CD4-positive, CD25-positive, alpha-beta regulatory T cell (primary cell): ENCODE results near the gene AMBP. TPM values are rescaled to one million over a fixed set of nuclear protein-coding genes. Genes with fewer than 3 reads are reported as not detected.

Source experiments
- ATAC-seq, 2 donors: fragments of 150-1000 bp; cut with Tn5 transposase; one replicate each; pipeline ENCODE4 v1.10.0; 2021; ENCODE audit warnings: low read depth in 2 of 2, moderate number of reproducible peaks in 2 of 2, moderate library complexity in 1 of 2
- DNase-seq, 3 donors: peaks; one replicate each; pipeline versions ENCODE4 v3.0.0 to v3.0.0-alpha.2; 2012 to 2022; ENCODE audit warnings: mixed read lengths in 1 of 3
- H3K27ac ChIP-seq: one replicate; pipeline ENCODE4 v1.7.0; 2013; ENCODE audit warnings: mild to moderate bottlenecking, low read length; ENCODE audit not compliant: insufficient read depth, poor library complexity, severe bottlenecking
- H3K27me3 ChIP-seq: one replicate; pipeline ENCODE4 v1.7.0; 2013; ENCODE audit warnings: low read length; ENCODE audit not compliant: control insufficient read depth, insufficient read depth
- H3K36me3 ChIP-seq: one replicate; pipeline ENCODE4 v1.7.0; 2013; ENCODE audit warnings: mild to moderate bottlenecking, low read length, moderate library complexity; ENCODE audit not compliant: control insufficient read depth, insufficient read depth
- H3K4me1 ChIP-seq: 2 replicates; pipeline ENCODE4 v1.7.0; 2013; ENCODE audit warnings: mild to moderate bottlenecking, low read length; ENCODE audit not compliant: insufficient read depth, control insufficient read depth, poor library complexity, severe bottlenecking
- H3K4me3 ChIP-seq: one replicate; pipeline ENCODE4 v1.7.0; 2013; ENCODE audit warnings: low read depth, mild to moderate bottlenecking, low read length, moderate library complexity
- H3K9me3 ChIP-seq, 2 experiments: 1 replicate in 1 of 2; 2 replicates in 1 of 2; pipeline ENCODE4 v1.7.0; 2013; ENCODE audit warnings: low read length in 2 of 2, mild to moderate bottlenecking in 1 of 2, moderate library complexity in 1 of 2; ENCODE audit not compliant: control insufficient read depth in 2 of 2
- H3K27ac Mint-ChIP-seq, 3 donors: one replicate each; pipeline ENCODE4 v1.8.0; 2020 to 2022; ENCODE audit warnings: mild to moderate bottlenecking in 3 of 3, mixed read lengths in 3 of 3, moderate library complexity in 2 of 3
- H3K27me3 Mint-ChIP-seq: one replicate; pipeline ENCODE4 v1.8.0; 2022; ENCODE audit warnings: mild to moderate bottlenecking, mixed read lengths
- H3K36me3 Mint-ChIP-seq: one replicate; pipeline ENCODE4 v1.8.0; 2020; ENCODE audit warnings: mixed read lengths
- H3K4me1 Mint-ChIP-seq, 4 donors: one replicate each; pipeline ENCODE4 v1.8.0; 2020 to 2022; ENCODE audit warnings: mixed read lengths in 4 of 4, mild to moderate bottlenecking in 1 of 4
- H3K4me3 Mint-ChIP-seq, 4 donors: one replicate each; pipeline ENCODE4 v1.8.0; 2020 to 2022; ENCODE audit warnings: mild to moderate bottlenecking in 4 of 4, mixed read lengths in 4 of 4, moderate library complexity in 3 of 4
- H3K9me3 Mint-ChIP-seq, 7 donors: one replicate each; pipeline ENCODE4 v1.8.0; 2020 to 2022; ENCODE audit warnings: mixed read lengths in 7 of 7, mild to moderate bottlenecking in 3 of 7, moderate library complexity in 2 of 7
- polyA plus RNA-seq, 4 donors: library from polyadenylated mRNA; unstranded; fragments of 300-500 nt; fragmentation: Illumina TruSeq; gene quantifications; one replicate each; pipeline ENCODE4 v1.2.3, GENCODE V29; 2021
- total RNA-seq: library from RNA; stranded (reverse); gene quantifications from one replicate; pipeline ENCODE4 v1.2.3, GENCODE V29; 2022

Gene AMBP
- total and polyA plus RNA-seq, 5 donors from 2014 or later, result not detected

- no peak overlapping the region for H3K27ac ChIP-seq
- ATAC-seq, result no peak
- H3K4me1 Mint-ChIP-seq, result peaks cover 0 to 5% (median 3%) of the 10 kb centered on the region in 4 donors
- H3K36me3 ChIP-seq, result no peaks in the 10 kb centered on the region
- no peak for DNase-seq
- H3K4me3 ChIP-seq, result no peak overlapping the region
- no peaks in the 10 kb centered on the region for H3K4me1 ChIP-seq
- no peak overlapping the region for H3K27ac Mint-ChIP-seq
- peaks cover 4% of the 10 kb centered on the region for H3K27me3 Mint-ChIP-seq
- H3K4me3 Mint-ChIP-seq, result no peak overlapping the region
- H3K9me3 Mint-ChIP-seq, result peaks cover 0 to 2% (median 0%) of the 10 kb centered on the region in 7 donors
- H3K9me3 ChIP-seq, result no peaks in the 10 kb centered on the region
- no peaks in the 10 kb centered on the region for H3K36me3 Mint-ChIP-seq
- H3K27me3 ChIP-seq, result no peaks in the 10 kb centered on the region
These were observed 2.2 kb upstream of the AMBP start for GRCh38 chr9:114080195-114080772.

GRCh38 chr9:114078781-114079156 lies 669 bp upstream of the AMBP start:
- DNase-seq, result no peak
- Mint-ChIP-seq H3K27ac (no peak overlapping the region), H3K27me3 (peaks cover 4% of the 10 kb centered on the region), H3K9me3 (peaks cover 0 to 3% (median 0%) of the 10 kb centered on the region in 7 donors), H3K36me3 (no peaks in the 10 kb centered on the region), H3K4me1 (peaks cover 0 to 5% (median 3%) of the 10 kb centered on the region in 4 donors), H3K4me3 (no peak overlapping the region)
- H3K4me3 ChIP-seq, result no peak overlapping the region
- no peak overlapping the region for H3K27ac ChIP-seq
- H3K27me3 ChIP-seq, result no peaks in the 10 kb centered on the region
- H3K36me3 ChIP-seq, result no peaks in the 10 kb centered on the region
- H3K4me1 ChIP-seq, result no peaks in the 10 kb centered on the region
- H3K9me3 ChIP-seq, result no peaks in the 10 kb centered on the region
- no peak for ATAC-seq

DNA sequence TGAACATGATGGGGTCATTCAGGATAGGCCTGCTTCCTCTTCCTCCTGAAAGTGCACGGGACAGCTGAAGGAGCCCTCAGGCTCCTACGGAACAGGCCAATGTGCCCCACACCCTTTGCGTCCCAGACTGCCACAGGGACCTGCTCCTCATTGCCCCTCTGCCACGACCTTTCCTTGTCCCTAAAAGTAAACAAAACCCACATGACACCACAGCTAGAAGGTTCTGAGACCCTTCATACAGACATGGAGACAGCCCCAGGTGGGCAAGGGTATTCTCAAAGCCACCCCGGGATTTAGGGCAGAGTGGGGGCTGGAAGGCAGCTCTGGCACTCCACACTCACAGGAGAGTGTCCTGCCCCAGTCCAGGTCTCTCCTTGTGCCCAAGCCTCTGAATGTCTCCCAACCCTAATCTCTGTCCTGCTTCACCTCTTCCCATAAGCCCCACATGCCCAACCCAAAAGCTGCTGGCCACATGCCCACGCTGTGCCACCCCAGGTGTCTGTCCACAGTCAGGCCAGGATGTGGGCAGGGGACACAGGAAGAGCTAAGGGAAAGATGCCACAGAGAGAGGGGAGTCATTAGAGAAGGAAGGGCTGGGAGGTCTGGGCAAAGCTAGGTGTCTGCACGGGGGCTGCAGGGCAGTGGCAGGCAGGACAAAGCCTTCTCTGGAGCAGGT lies 800 bp downstream of the AMBP start:
- Mint-ChIP-seq H3K9me3 (peaks cover 0 to 3% (median 0%) of the 10 kb centered on the region in 7 donors), H3K27me3 (peaks cover 4% of the 10 kb centered on the region), H3K36me3 (no peaks in the 10 kb centered on the region), H3K27ac (no peak overlapping the region), H3K4me3 (no peak overlapping the region), H3K4me1 (peaks cover 0 to under 1% (median 0%) of the 10 kb centered on the region in 4 donors)
- no peak for DNase-seq
- Histone ChIP-seq H3K9me3 (no peaks in the 10 kb centered on the region), H3K27me3 (no peaks in the 10 kb centered on the region), H3K4me1 (no peaks in the 10 kb centered on the region), H3K4me3 (no peak overlapping the region), H3K27ac (no peak overlapping the region), H3K36me3 (no peaks in the 10 kb centered on the region)
- ATAC-seq, result no peak

GRCh38 chr9:114076237-114077161 lies 1.6 kb downstream of the AMBP start:
- ATAC-seq, result no peak
- Histone ChIP-seq H3K27ac (no peak overlapping the region), H3K4me1 (no peaks in the 10 kb centered on the region), H3K9me3 (no peaks in the 10 kb centered on the region), H3K27me3 (no peaks in the 10 kb centered on the region), H3K36me3 (no peaks in the 10 kb centered on the region), H3K4me3 (no peak overlapping the region)
- no peak for DNase-seq
- Mint-ChIP-seq H3K4me1 (no peaks in the 10 kb centered on the region), H3K36me3 (no peaks in the 10 kb centered on the region), H3K27me3 (peaks cover 4% of the 10 kb centered on the region), H3K9me3 (peaks cover 0 to 3% (median 0%) of the 10 kb centered on the region in 7 donors), H3K4me3 (no peak overlapping the region), H3K27ac (peak overlapping the region in 1 of 3 donors; percentile 16)

DNA sequence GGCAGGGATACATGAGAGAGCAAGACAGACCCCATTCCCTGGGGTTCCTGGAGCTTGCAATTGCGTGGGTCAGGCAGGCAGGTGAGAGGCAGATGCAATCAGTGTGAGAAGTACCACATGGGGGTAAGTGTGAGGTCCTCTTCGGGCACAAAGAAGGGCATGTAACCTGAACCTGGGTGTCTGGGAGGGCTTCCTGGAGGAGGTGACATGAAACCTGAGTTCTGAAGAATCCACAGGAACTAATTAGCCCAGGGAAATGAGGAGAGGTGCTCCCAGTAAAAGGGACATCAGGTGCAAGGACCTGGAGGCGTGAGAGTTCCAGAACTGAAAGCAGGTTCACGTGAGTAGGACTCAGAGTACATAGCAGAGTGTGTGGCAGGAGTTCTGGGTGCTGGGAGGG lies 2.5 kb downstream of the AMBP start:
- Histone ChIP-seq H3K4me1 (no peaks in the 10 kb centered on the region), H3K9me3 (no peaks in the 10 kb centered on the region), H3K4me3 (no peak overlapping the region), H3K27ac (no peak overlapping the region), H3K27me3 (no peaks in the 10 kb centered on the region), H3K36me3 (no peaks in the 10 kb centered on the region)
- H3K27ac Mint-ChIP-seq, result no peak overlapping the region
- DNase-seq, result no peak
- peaks cover 4% of the 10 kb centered on the region for H3K27me3 Mint-ChIP-seq
- H3K36me3 Mint-ChIP-seq, result no peaks in the 10 kb centered on the region
- H3K4me3 Mint-ChIP-seq, result no peak overlapping the region
- no peaks in the 10 kb centered on the region for H3K4me1 Mint-ChIP-seq
- peaks cover 0 to 3% (median 0%) of the 10 kb centered on the region in 7 donors for H3K9me3 Mint-ChIP-seq
- no peak for ATAC-seq

- Histone ChIP-seq H3K4me3 (no peak overlapping the region), H3K27me3 (no peaks in the 10 kb centered on the region), H3K9me3 (no peaks in the 10 kb centered on the region), H3K27ac (no peak overlapping the region), H3K36me3 (no peaks in the 10 kb centered on the region), H3K4me1 (no peaks in the 10 kb centered on the region)
- H3K9me3 Mint-ChIP-seq, result peaks cover 0 to 2% (median 0%) of the 10 kb centered on the region in 7 donors
- no peak for DNase-seq
- H3K36me3 Mint-ChIP-seq, result no peaks in the 10 kb centered on the region
- no peak overlapping the region for H3K4me3 Mint-ChIP-seq
- peaks cover 5% of the 10 kb centered on the region for H3K27me3 Mint-ChIP-seq
- no peaks in the 10 kb centered on the region for H3K4me1 Mint-ChIP-seq
- no peak for ATAC-seq
- no peak overlapping the region for H3K27ac Mint-ChIP-seq
These were observed 5.6 kb downstream of the AMBP start for GRCh38 chr9:114072184-114073140.

GRCh38 chr9:114071197-114071795 lies 6.8 kb downstream of the AMBP start:
- no peak overlapping the region for H3K27ac Mint-ChIP-seq
- Histone ChIP-seq H3K27me3 (no peaks in the 10 kb centered on the region), H3K4me1 (no peaks in the 10 kb centered on the region), H3K9me3 (no peaks in the 10 kb centered on the region), H3K4me3 (no peak overlapping the region), H3K27ac (no peak overlapping the region), H3K36me3 (no peaks in the 10 kb centered on the region)
- ATAC-seq, result no peak
- H3K27me3 Mint-ChIP-seq, result peaks cover 6% of the 10 kb centered on the region
- no peaks in the 10 kb centered on the region for H3K36me3 Mint-ChIP-seq
- DNase-seq, result no peak
- no peaks in the 10 kb centered on the region for H3K4me1 Mint-ChIP-seq
- peaks cover 0 to 2% (median 0%) of the 10 kb centered on the region in 7 donors for H3K9me3 Mint-ChIP-seq
- H3K4me3 Mint-ChIP-seq, result no peak overlapping the region
